K562 (cell line): Measurements from ENCODE around the gene DNMT3L. TPM values are rescaled to one million over a fixed set of nuclear protein-coding genes. Genes with fewer than 3 reads are reported as not detected.

Experiments
- ATAC-seq: fragments of 200-7000 bp; cut with Tn5 transposase; 3 replicates; pipeline ENCODE4 v1.9.1; 2020; ENCODE audit warnings: moderate library complexity
- BruUV-seq: library from RNA; stranded (reverse); fragments of 400-500 nt; replicated peaks from 2 replicates; lab custom pipeline; 2021; lab: Mats Ljungman, UMichigan
- CTCF ChIA-PET: fragments of 300-600 bp; formaldehyde crosslinking; extraction: SDS; loops from one replicate; lab custom pipeline; 2021; ENCODE audit warnings: low intra/inter-chr PET ratio; lab: Yijun Ruan, JAX
- POLR2A ChIA-PET: fragments of 300-600, 350-650 bp; sonication (Branson Sonifier 250); formaldehyde crosslinking; extraction: SDS; loops from one replicate; lab custom pipeline; 2021; ENCODE audit warnings: antibody characterized with exemption, inconsistent platforms; lab: Yijun Ruan, JAX
- DNase-seq, 4 experiments: peaks; one replicate each; pipeline versions ENCODE4 v3.0.0 to v3.0.0-alpha.2; 2011 to 2018; ENCODE audit warnings: low spot score in 3 of 4, mixed read lengths in 3 of 4; ENCODE audit errors: extremely low read depth in 1 of 4
- FAIRE-seq: peaks from 2 replicates; lab custom pipeline; 2011; peaks lifted over from hg19 to GRCh38; lab: Jason Lieb, UNC
- H2AFZ ChIP-seq: 2 replicates; pipeline ENCODE4 v1.6.0; 2011; ENCODE audit warnings: low read depth, low read length, control low read depth, inconsistent platforms
- H3K27ac ChIP-seq: fragments of 200-600 bp; 3 replicates; pipeline ENCODE4 v1.8.0; 2011; ENCODE audit warnings: low read depth, mild to moderate bottlenecking, control low read depth, inconsistent platforms, low read length, moderate library complexity, mixed read lengths; ENCODE audit errors: extremely low read depth
- H3K27me3 ChIP-seq, 2 experiments: fragments of 300-600 bp in 1 of 2; 2 replicates in 1 of 2; 3 replicates in 1 of 2; pipeline versions ENCODE4 v1.6.0 to v1.8.0; 2011; ENCODE audit warnings: inconsistent platforms in 2 of 2, low read length in 2 of 2, mild to moderate bottlenecking in 1 of 2, mixed read lengths in 1 of 2, moderate library complexity in 1 of 2; ENCODE audit not compliant: control insufficient read depth in 2 of 2, insufficient read depth in 2 of 2
- H3K36me3 ChIP-seq: fragments of 300-600 bp; 3 replicates; pipeline ENCODE4 v1.8.0; 2011; ENCODE audit warnings: mild to moderate bottlenecking, low read length, inconsistent platforms; ENCODE audit not compliant: control insufficient read depth, insufficient read depth
- H3K4me1 ChIP-seq, 2 experiments: fragments of 200-600 bp in 1 of 2; replicated peaks in 1 of 2; 2 replicates in 1 of 2; 3 replicates in 1 of 2; pipeline versions ENCODE4 v1.5.1 to v1.8.0; 2011; ENCODE audit warnings: inconsistent platforms in 2 of 2, low read length in 2 of 2, mild to moderate bottlenecking in 1 of 2, mixed read lengths in 1 of 2, moderate library complexity in 1 of 2; ENCODE audit not compliant: control insufficient read depth in 2 of 2, insufficient read depth in 2 of 2
- H3K4me2 ChIP-seq: 2 replicates; pipeline ENCODE4 v1.6.1; 2011; ENCODE audit warnings: low read length, control low read depth, inconsistent platforms, mixed read lengths; ENCODE audit not compliant: insufficient read depth
- H3K4me3 ChIP-seq: fragments of 200-600 bp; sonication (generic), shearing (Covaris generic); 2 replicates; pipeline ENCODE4 v1.5.1; 2016; ENCODE audit warnings: control low read depth, inconsistent platforms
- H3K79me2 ChIP-seq: fragments of 200-600 bp; 3 replicates; pipeline ENCODE4 v1.8.0; 2011; ENCODE audit warnings: low read length, inconsistent platforms; ENCODE audit not compliant: control insufficient read depth, insufficient read depth
- H3K9ac ChIP-seq, 2 experiments: 2 replicates each; pipeline versions ENCODE4 v1.6.0 to v1.6.1; 2011; ENCODE audit warnings: low read depth in 2 of 2, low read length in 2 of 2, control low read depth in 1 of 2, inconsistent platforms in 1 of 2, mild to moderate bottlenecking in 1 of 2, mixed read lengths in 1 of 2; ENCODE audit not compliant: insufficient read depth in 1 of 2
- H3K9me1 ChIP-seq: one replicate; pipeline ENCODE4 v1.6.0; 2011; ENCODE audit warnings: inconsistent platforms, mild to moderate bottlenecking, low read length, moderate library complexity; ENCODE audit not compliant: control insufficient read depth, insufficient read depth
- H3K9me3 ChIP-seq: replicated peaks from 2 replicates; pipeline ENCODE4 v1.5.1; 2011; ENCODE audit warnings: low read depth, low read length, inconsistent platforms; ENCODE audit not compliant: control insufficient read depth, insufficient read depth
- H4K20me1 ChIP-seq: replicated peaks from 2 replicates; pipeline ENCODE4 v1.6.1; 2011; ENCODE audit warnings: low read length, inconsistent platforms, mixed read lengths; ENCODE audit not compliant: control insufficient read depth, insufficient read depth
- ARHGAP35 ChIP-seq: fragments of 450-650 bp; IDR thresholded peaks from 2 replicates; pipeline ENCODE4 v1.6.1; 2018; ENCODE audit not compliant: partially characterized antibody
- ETS2 ChIP-seq: IDR thresholded peaks from 2 replicates; pipeline ENCODE4 v1.6.1; 2016; ENCODE audit warnings: borderline replicate concordance, missing genetic modification characterization, mild to moderate bottlenecking, moderate library complexity, missing compliant biosample characterization; ENCODE audit not compliant: poor library complexity, severe bottlenecking
- ETV6 ChIP-seq, 3 experiments: fragments of 150-350 bp in 1 of 3; sonication (generic) in 1 of 3; formaldehyde crosslinking in 1 of 3; IDR thresholded peaks; 2 replicates each; pipeline versions ENCODE4 v1.6.1 to v1.8.0; 2014 to 2022; ENCODE audit warnings: borderline replicate concordance in 2 of 3, low read depth in 2 of 3, antibody characterized with exemption in 1 of 3, low read length in 1 of 3, mild to moderate bottlenecking in 1 of 3, missing genetic modification reagents in 1 of 3
- LARP7 ChIP-seq: fragments of 450-650 bp; IDR thresholded peaks from 2 replicates; pipeline ENCODE4 v1.6.1; 2016
- WGBS: fragments of 100-300 bp; shearing (Covaris generic); methylation state at CpG from one replicate; pipeline ENCODE4 v1.1.6; 2016; ENCODE audit warnings: low coverage, mixed read lengths; ENCODE audit not compliant: insufficient coverage; ENCODE audit errors: missing lambda C conversion rate; 5-methylcytosine and 5-hydroxymethylcytosine counted together
- in situ Hi-C: fragments of 300-500 bp; cut with MboI; formaldehyde crosslinking; loops from 4 replicates; pipeline ENCODE4 v1.15.0; 2018; ENCODE audit warnings: inconsistent platforms, mixed read lengths
- intact Hi-C: fragments of 100-400 bp; cut with micrococcal nuclease; formaldehyde crosslinking; loops from 2 replicates; pipeline ENCODE4 v1.14.2; 2022
- polyA plus RNA-seq, 8 experiments: library from polyadenylated mRNA; depleted of rRNA in 4 of 8; stranded (reverse) in 5 of 8; unstranded in 3 of 8; fragments of >200 nt; fragmentation: Nextera tagmentation in 2 of 8; fragmentation: Illumina TruSeq in 1 of 8; extraction: Ambion mirVana in 2 of 8; extraction: Trizol in 1 of 8; gene quantifications; 2 replicates each; pipeline versions ENCODE4 v1.2.1 to v1.2.3, GENCODE V29; 2011 to 2014; ENCODE audit warnings: inconsistent platforms in 1 of 8, missing spikeins in 1 of 8
- total RNA-seq, 7 experiments: library from RNA; depleted of rRNA in 6 of 7; stranded (reverse); fragments of >200 nt in 6 of 7; fragmentation: Illumina TruSeq in 2 of 7; extraction: Trizol in 2 of 7; gene quantifications; 2 replicates each; pipeline versions ENCODE4 v1.2.1 to v1.2.3, GENCODE V29; 2011 to 2021; ENCODE audit warnings: low replicate concordance in 1 of 7

Gene DNMT3L
- total and polyA plus RNA-seq, 9 of the 15 experiments (the other 6 are each of a cell fraction or from before 2014, with no cell fraction given), result 0.08 TPM; not detected in 8

DNA sequence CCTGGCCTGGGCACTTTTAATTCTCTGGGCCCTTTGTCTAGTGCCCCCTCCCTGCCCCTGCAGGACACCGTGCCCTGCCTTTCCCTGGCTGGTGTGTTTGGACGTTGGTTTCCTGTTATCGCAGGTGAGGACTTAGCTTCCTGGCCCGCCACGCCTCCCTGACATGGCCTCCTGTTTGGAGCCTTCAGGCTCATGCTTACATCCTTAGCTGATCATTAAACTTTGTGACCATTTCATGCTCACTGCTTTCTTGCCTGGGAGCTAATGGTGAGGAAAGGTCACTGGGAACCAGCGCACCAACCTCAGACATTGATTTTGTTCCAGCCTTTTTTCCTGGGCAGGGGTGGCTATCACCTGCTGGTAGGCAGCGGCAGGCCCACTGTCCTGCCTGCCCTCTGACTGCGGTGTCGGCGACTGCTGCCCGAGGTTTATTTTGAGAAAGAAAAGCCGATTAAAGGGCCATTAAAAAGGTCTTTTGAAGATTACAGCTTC is 41.8 kb upstream of the DNMT3L start:
- CTCF ChIA-PET, result no interaction called here
- Histone ChIP-seq H3K79me2 (peaks cover 51% of the 10 kb centered on the region), H3K9me1 (peaks cover 11% of the 10 kb centered on the region), H3K27ac (no peak overlapping the region), H3K4me3 (no peak overlapping the region), H3K9ac (peak overlapping the region in 1 of 2 experiments; percentile 73; a peak in 1 of 4 replicates)
- BruUV-seq, result no TSS peak
- POLR2A ChIA-PET, result interaction anchor here (0.8 to 1.8 kb wide), 3 partner anchors 12 to 34 kb away, joined by 5 to 8 read pairs (median 6); no protein-coding TSS in a partner anchor
- TF ChIP-seq ARHGAP35 (no peak), ETV6 (IDR thresholded peaks at IDR 0.05; ENCODE audit: borderline replicate concordance in 1 of 2, low read depth in 2 of 2, low read length in 1 of 2) (no peak), ETV6 (CRISPR knock-in tag; IDR thresholded peaks at IDR 0.05; ENCODE audit: borderline replicate concordance) (no peak), ETS2 (tag) (no peak), LARP7 (no peak)
- TF ChIP-seq, all 486 proteins: peak for 0
- H3K4me1 ChIP-seq, result peaks cover 13 to 78% of the 10 kb centered on the region in 2 experiments
- H4K20me1 ChIP-seq, result peaks cover 44% of the 10 kb centered on the region
- ATAC-seq (no peak), DNase-seq (no peak), FAIRE-seq (peak; percentile 26)
- peaks cover 32% of the 10 kb centered on the region; the same call in 2 of the 3 replicates for H3K36me3 ChIP-seq
- intact Hi-C loops, result no loop called here
- in situ Hi-C loops, result no loop called here
- H3K4me2 ChIP-seq, result no peak overlapping the region
- no peaks in the 10 kb centered on the region for H3K9me3 ChIP-seq
- WGBS, result 77% methylated on average over 12 of the region's 12 CpGs
- H2AFZ ChIP-seq, result no peak overlapping the region
- no peaks in the 10 kb centered on the region for H3K27me3 ChIP-seq
